HEK293 (cell line): ENCODE measurements around the gene TCEA2.
A peak's percentile ranks its signal among the peaks of the same experiment; 100 is the strongest.

Experiments used
- EGR2 ChIP-seq: fragments of 450-650 bp; formaldehyde crosslinking; IDR thresholded peaks from 2 replicates; pipeline ENCODE4 v1.5.1; 2016; ENCODE audit warnings: low read depth, missing biosample characterization, missing genetic modification characterization
- KLF7 ChIP-seq: fragments of 450-650 bp; formaldehyde crosslinking; IDR thresholded peaks from 2 replicates; pipeline ENCODE4 v1.5.1; 2016; ENCODE audit warnings: missing biosample characterization, missing genetic modification characterization, borderline replicate concordance
- KLF8 ChIP-seq: fragments of 450-650 bp; formaldehyde crosslinking; IDR thresholded peaks from 2 replicates; pipeline ENCODE4 v1.5.1; 2016; ENCODE audit warnings: missing biosample characterization, missing genetic modification characterization
- SCRT1 ChIP-seq: fragments of 450-650 bp; formaldehyde crosslinking; IDR thresholded peaks from 2 replicates; pipeline ENCODE4 v1.5.1; 2016; ENCODE audit warnings: missing biosample characterization, missing genetic modification characterization, borderline replicate concordance
- SCRT2 ChIP-seq: fragments of 450-650 bp; formaldehyde crosslinking; IDR thresholded peaks from 2 replicates; pipeline ENCODE4 v1.5.1; 2016; ENCODE audit warnings: missing biosample characterization, missing genetic modification characterization
- SP2 ChIP-seq: fragments of 450-650 bp; formaldehyde crosslinking; IDR thresholded peaks from 2 replicates; pipeline ENCODE4 v1.5.1; 2016; ENCODE audit warnings: missing biosample characterization, missing genetic modification characterization
- SP3 ChIP-seq: fragments of 450-650 bp; formaldehyde crosslinking; IDR thresholded peaks from 2 replicates; pipeline ENCODE4 v1.5.1; 2016; ENCODE audit warnings: missing biosample characterization, missing genetic modification characterization
- ZBTB20 ChIP-seq: fragments of 450-650 bp; formaldehyde crosslinking; IDR thresholded peaks from 2 replicates; pipeline ENCODE4 v1.5.1; 2016; ENCODE audit warnings: missing biosample characterization, missing genetic modification characterization
- ZBTB48 ChIP-seq: fragments of 450-650 bp; formaldehyde crosslinking; IDR thresholded peaks from 2 replicates; pipeline ENCODE4 v1.5.1; 2016; ENCODE audit warnings: missing biosample characterization, missing genetic modification characterization
- ZBTB7A ChIP-seq: fragments of 450-650 bp; formaldehyde crosslinking; IDR thresholded peaks from 2 replicates; pipeline ENCODE4 v1.5.1; 2016; ENCODE audit warnings: low read depth, missing biosample characterization, missing genetic modification characterization
- ZEB2 ChIP-seq: fragments of 450-650 bp; formaldehyde crosslinking; IDR thresholded peaks from 2 replicates; pipeline ENCODE4 v1.5.1; 2016; ENCODE audit warnings: missing biosample characterization, missing genetic modification characterization
- ZNF121 ChIP-seq: fragments of 450-650 bp; formaldehyde crosslinking; IDR thresholded peaks from 2 replicates; pipeline ENCODE4 v1.5.1; 2016; ENCODE audit warnings: missing biosample characterization, missing genetic modification characterization
- ZNF138 ChIP-seq: fragments of 450-650 bp; formaldehyde crosslinking; IDR thresholded peaks from 2 replicates; pipeline ENCODE4 v1.5.1; 2016; ENCODE audit warnings: missing biosample characterization, missing genetic modification characterization, borderline replicate concordance
- ZNF174 ChIP-seq: fragments of 450-650 bp; formaldehyde crosslinking; IDR thresholded peaks from 2 replicates; pipeline ENCODE4 v1.5.0; 2017; ENCODE audit warnings: missing biosample characterization, mild to moderate bottlenecking, missing genetic modification characterization
- ZNF239 ChIP-seq: fragments of 450-650 bp; formaldehyde crosslinking; IDR thresholded peaks from 2 replicates; pipeline ENCODE4 v1.5.1; 2016; ENCODE audit warnings: missing biosample characterization, missing genetic modification characterization
- ZNF292 ChIP-seq: fragments of 450-650 bp; formaldehyde crosslinking; IDR thresholded peaks from 2 replicates; pipeline ENCODE4 v1.5.1; 2016; ENCODE audit warnings: low read depth, missing biosample characterization, missing genetic modification characterization, borderline replicate concordance
- ZNF335 ChIP-seq: fragments of 450-650 bp; formaldehyde crosslinking; conservative IDR thresholded peaks from 2 replicates; pipeline ENCODE4 v1.5.1; 2016; ENCODE audit warnings: missing biosample characterization, missing genetic modification characterization
- ZNF391 ChIP-seq: fragments of 450-650 bp; formaldehyde crosslinking; IDR thresholded peaks from 2 replicates; pipeline ENCODE4 v1.5.1; 2016; ENCODE audit warnings: low read depth, missing biosample characterization, missing genetic modification characterization, borderline replicate concordance
- ZNF544 ChIP-seq: fragments of 450-650 bp; formaldehyde crosslinking; IDR thresholded peaks from 2 replicates; pipeline ENCODE4 v1.5.0; 2017; ENCODE audit warnings: missing biosample characterization, missing genetic modification characterization
- ZNF623 ChIP-seq: fragments of 450-650 bp; formaldehyde crosslinking; IDR thresholded peaks from 2 replicates; pipeline ENCODE4 v1.5.1; 2016; ENCODE audit warnings: missing biosample characterization, missing genetic modification characterization
- ZNF777 ChIP-seq: fragments of 450-650 bp; formaldehyde crosslinking; IDR thresholded peaks from 2 replicates; pipeline ENCODE4 v1.5.1; 2017; ENCODE audit warnings: missing biosample characterization, missing genetic modification characterization, borderline replicate concordance
- ZSCAN18 ChIP-seq: fragments of 450-650 bp; formaldehyde crosslinking; IDR thresholded peaks from 2 replicates; pipeline ENCODE4 v1.5.1; 2016; ENCODE audit warnings: missing biosample characterization, missing genetic modification characterization
- TF ChIP-seq, protein P1 (sequence below): fragments of 450-650 bp; formaldehyde crosslinking; IDR thresholded peaks from 2 replicates; pipeline ENCODE4; 2016; ENCODE audit warnings: missing biosample characterization, missing genetic modification characterization
- TF ChIP-seq, protein P2 (sequence below): fragments of 450-650 bp; formaldehyde crosslinking; IDR thresholded peaks from 2 replicates; pipeline ENCODE4 v1.5.1; 2016; ENCODE audit warnings: missing biosample characterization, missing genetic modification characterization
- TF ChIP-seq, protein P3 (sequence below): fragments of 450-650 bp; IDR thresholded peaks from 2 replicates; pipeline ENCODE4 v1.5.1; 2018; ENCODE audit warnings: missing biosample characterization, missing genetic modification characterization
- TF ChIP-seq, protein P4 (sequence below): fragments of 450-650 bp; formaldehyde crosslinking; IDR thresholded peaks from 2 replicates; pipeline ENCODE4 v1.5.1; 2016; ENCODE audit warnings: missing biosample characterization, missing genetic modification characterization, borderline replicate concordance

Gene TCEA2

DNA sequence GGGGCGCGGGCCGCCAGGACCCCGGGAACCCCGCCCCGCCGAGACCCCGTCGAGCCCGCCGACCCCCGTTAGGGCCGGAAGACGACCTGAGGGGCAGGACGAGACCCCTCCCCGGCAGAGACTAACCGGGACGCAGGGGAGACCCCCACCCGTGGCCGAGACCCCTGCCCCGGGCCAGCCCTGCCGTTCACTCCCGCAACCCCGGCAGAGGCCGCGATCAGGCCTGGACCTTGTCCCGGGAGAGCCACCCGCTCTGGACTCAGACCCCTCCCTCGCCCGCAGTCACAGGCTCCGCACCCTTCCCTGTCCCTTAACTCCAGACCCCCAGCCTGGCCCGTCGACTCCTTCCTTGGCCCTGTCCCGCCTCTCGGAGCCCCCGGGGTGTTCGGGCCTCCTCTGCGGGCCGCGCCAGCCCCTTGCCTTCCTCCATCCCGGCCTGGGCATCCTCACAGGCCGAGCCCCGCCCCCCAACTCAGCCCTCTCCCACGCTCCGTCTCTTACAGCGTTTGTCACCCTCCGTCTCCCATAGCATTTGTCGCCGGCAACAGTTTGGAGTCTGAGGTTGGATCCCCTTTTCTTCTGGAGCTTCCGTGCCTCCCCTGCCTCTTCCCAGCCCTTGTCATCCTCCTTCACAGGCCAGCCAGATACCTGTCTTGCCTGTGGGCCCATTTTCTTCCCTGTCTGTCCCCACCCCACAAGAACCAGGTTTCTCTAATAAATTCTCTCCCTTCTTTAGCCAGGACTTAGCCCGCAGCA, 569 bp downstream of the TCEA2 start (continued):
- TF ChIP-seq SP3 (peak; percentile 56; the same call in 1 of the 2 replicates), ZNF121 (tag by site-specific recombination) (peak; percentile 66; the same call in 1 of the 2 replicates), ZNF335 (tag by site-specific recombination) (peak; percentile 4; the same call in 1 of the 2 replicates), ZBTB7A (tag by site-specific recombination) (peak; percentile 91), KLF7 (0 out of 2 replicates have a peak, but pooled peaks have one; percentile 18), ZNF138 (0 out of 2 replicates have a peak, but pooled peaks have one; percentile 7), KLF8 (tag by site-specific recombination) (peak; percentile 59; the same call in 1 of the 2 replicates), ZBTB20 (tag by site-specific recombination) (peak; percentile 89), SP2 (tag by site-specific recombination) (peak; percentile 45; the same call in 1 of the 2 replicates), ZNF292 (no peak), ZNF777 (tag by site-specific recombination) (0 out of 2 replicates have a peak, but pooled peaks have one; percentile 35), ZBTB48 (peak; percentile 76), ZSCAN18 (tag by site-specific recombination) (peak; percentile 39; the same call in 1 of the 2 replicates), SCRT1 (no peak), ZNF391 (tag by site-specific recombination) (peak; percentile 63; the same call in 1 of the 2 replicates), ZNF544 (no peak), SCRT2 (peak; percentile 80), ZNF174 (tag by site-specific recombination) (no peak), ZNF623 (tag by site-specific recombination) (no peak), ZEB2 (tag by site-specific recombination) (peak; percentile 58; the same call in 1 of the 2 replicates), ZNF239 (tag by site-specific recombination) (peak; percentile 24; the same call in 1 of the 2 replicates), EGR2 (tag by site-specific recombination) (peak; percentile 67)
- TF ChIP-seq, protein P1, sequence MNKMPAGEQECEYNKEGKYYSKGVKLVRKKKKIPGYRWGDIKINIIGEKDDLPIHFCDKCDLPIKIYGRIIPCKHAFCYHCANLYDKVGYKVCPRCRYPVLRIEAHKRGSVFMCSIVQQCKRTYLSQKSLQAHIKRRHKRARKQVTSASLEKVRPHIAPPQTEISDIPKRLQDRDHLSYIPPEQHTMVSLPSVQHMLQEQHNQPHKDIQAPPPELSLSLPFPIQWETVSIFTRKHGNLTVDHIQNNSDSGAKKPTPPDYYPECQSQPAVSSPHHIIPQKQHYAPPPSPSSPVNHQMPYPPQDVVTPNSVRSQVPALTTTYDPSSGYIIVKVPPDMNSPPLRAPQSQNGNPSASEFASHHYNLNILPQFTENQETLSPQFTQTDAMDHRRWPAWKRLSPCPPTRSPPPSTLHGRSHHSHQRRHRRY, result 0 out of 2 replicates have a peak, but pooled peaks have one; percentile 29
- TF ChIP-seq, protein P2, sequence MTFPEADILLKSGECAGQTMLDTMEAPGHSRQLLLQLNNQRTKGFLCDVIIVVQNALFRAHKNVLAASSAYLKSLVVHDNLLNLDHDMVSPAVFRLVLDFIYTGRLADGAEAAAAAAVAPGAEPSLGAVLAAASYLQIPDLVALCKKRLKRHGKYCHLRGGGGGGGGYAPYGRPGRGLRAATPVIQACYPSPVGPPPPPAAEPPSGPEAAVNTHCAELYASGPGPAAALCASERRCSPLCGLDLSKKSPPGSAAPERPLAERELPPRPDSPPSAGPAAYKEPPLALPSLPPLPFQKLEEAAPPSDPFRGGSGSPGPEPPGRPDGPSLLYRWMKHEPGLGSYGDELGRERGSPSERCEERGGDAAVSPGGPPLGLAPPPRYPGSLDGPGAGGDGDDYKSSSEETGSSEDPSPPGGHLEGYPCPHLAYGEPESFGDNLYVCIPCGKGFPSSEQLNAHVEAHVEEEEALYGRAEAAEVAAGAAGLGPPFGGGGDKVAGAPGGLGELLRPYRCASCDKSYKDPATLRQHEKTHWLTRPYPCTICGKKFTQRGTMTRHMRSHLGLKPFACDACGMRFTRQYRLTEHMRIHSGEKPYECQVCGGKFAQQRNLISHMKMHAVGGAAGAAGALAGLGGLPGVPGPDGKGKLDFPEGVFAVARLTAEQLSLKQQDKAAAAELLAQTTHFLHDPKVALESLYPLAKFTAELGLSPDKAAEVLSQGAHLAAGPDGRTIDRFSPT (tag by site-specific recombination), result 0 out of 2 replicates have a peak, but pooled peaks have one; percentile 56
- TF ChIP-seq, protein P3, sequence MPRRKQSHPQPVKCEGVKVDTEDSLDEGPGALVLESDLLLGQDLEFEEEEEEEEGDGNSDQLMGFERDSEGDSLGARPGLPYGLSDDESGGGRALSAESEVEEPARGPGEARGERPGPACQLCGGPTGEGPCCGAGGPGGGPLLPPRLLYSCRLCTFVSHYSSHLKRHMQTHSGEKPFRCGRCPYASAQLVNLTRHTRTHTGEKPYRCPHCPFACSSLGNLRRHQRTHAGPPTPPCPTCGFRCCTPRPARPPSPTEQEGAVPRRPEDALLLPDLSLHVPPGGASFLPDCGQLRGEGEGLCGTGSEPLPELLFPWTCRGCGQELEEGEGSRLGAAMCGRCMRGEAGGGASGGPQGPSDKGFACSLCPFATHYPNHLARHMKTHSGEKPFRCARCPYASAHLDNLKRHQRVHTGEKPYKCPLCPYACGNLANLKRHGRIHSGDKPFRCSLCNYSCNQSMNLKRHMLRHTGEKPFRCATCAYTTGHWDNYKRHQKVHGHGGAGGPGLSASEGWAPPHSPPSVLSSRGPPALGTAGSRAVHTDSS, result no peak
- TF ChIP-seq, protein P4, sequence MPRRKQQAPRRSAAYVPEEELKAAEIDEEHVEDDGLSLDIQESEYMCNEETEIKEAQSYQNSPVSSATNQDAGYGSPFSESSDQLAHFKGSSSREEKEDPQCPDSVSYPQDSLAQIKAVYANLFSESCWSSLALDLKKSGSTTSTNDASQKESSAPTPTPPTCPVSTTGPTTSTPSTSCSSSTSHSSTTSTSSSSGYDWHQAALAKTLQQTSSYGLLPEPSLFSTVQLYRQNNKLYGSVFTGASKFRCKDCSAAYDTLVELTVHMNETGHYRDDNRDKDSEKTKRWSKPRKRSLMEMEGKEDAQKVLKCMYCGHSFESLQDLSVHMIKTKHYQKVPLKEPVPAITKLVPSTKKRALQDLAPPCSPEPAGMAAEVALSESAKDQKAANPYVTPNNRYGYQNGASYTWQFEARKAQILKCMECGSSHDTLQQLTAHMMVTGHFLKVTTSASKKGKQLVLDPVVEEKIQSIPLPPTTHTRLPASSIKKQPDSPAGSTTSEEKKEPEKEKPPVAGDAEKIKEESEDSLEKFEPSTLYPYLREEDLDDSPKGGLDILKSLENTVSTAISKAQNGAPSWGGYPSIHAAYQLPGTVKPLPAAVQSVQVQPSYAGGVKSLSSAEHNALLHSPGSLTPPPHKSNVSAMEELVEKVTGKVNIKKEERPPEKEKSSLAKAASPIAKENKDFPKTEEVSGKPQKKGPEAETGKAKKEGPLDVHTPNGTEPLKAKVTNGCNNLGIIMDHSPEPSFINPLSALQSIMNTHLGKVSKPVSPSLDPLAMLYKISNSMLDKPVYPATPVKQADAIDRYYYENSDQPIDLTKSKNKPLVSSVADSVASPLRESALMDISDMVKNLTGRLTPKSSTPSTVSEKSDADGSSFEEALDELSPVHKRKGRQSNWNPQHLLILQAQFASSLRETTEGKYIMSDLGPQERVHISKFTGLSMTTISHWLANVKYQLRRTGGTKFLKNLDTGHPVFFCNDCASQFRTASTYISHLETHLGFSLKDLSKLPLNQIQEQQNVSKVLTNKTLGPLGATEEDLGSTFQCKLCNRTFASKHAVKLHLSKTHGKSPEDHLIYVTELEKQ, result no peak
